NAMALWA (cell line): Measurements from ENCODE around the gene ZNF488.
A peak's percentile ranks its signal among the peaks of the same experiment; 100 is the strongest.

Experiments used
- DNase-seq: peaks from one replicate; pipeline ENCODE4 v3.0.0-alpha.2; 2015; ENCODE audit warnings: low spot score

The ZNF488 gene

GRCh38 chr10:47329855-47330254, 54.2 kb downstream of the ZNF488 start:
- no peak for DNase-seq

- DNase-seq, result no peak
These were observed 57.2 kb downstream of the ZNF488 start for GRCh38 chr10:47326927-47327330.

GRCh38 chr10:47326306-47326926, 57.7 kb downstream of the ZNF488 start:
- DNase-seq, result no peak

GRCh38 chr10:47325303-47326291, 58.5 kb downstream of the ZNF488 start:
- no peak for DNase-seq

GRCh38 chr10:47323636-47324296, 60.3 kb downstream of the ZNF488 start:
- no peak for DNase-seq

GRCh38 chr10:47323087-47323486, 61.0 kb downstream of the ZNF488 start:
- DNase-seq, result no peak

GRCh38 chr10:47322300-47323061, 61.6 kb downstream of the ZNF488 start, which contains the start of gene GDF2:
TSS of gene GDF2 (plus strand) at chr10:47322454. CDS start at chr10:47322669, 215 bp downstream.
- DNase-seq, result no peak

- DNase-seq, result no peak
These were observed 62.4 kb downstream of the ZNF488 start for GRCh38 chr10:47321521-47322195.

- DNase-seq, result no peak
These were observed 63.3 kb downstream of the ZNF488 start for GRCh38 chr10:47320812-47321211.

- no peak for DNase-seq
These were observed 64.3 kb downstream of the ZNF488 start for GRCh38 chr10:47319784-47320183.

GRCh38 chr10:47318706-47319105, 65.4 kb downstream of the ZNF488 start:
- DNase-seq, result peak; percentile 47

- no peak for DNase-seq
These were observed 66.8 kb downstream of the ZNF488 start for GRCh38 chr10:47317251-47317650.

GRCh38 chr10:47316131-47316530, 68.0 kb downstream of the ZNF488 start:
- no peak for DNase-seq
